ENCODE results near the gene SHOC2. TPM values are rescaled to one million over a fixed set of nuclear protein-coding genes. Genes with fewer than 3 reads are reported as not detected.
A peak's percentile ranks its signal among the peaks of the same experiment; 100 is the strongest.

SHOC2 gene
- total RNA-seq, 3 donors from 2014 or later: 60.3 to 69.7 (median 65.9) TPM

DNA sequence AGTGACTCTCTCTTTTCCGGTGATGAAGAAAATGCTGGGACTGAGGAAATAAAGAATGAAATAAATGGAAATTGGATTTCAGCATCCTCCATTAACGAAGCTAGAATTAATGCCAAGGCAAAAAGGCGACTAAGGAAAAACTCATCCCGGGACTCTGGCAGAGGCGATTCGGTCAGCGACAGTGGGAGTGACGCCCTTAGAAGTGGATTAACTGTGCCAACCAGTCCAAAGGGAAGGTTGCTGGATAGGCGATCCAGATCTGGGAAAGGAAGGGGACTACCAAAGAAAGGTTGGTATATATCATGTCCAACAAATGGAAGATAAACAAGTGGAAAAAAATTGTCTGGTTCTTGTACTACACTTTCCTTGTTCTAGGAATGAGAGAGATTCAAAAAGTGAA lies 38.2 kb upstream of the SHOC2 start:
- Histone ChIP-seq H3K4me1 (no peaks in the 10 kb centered on the region), H3K27me3 (no peaks in the 10 kb centered on the region), H3K27ac (peak overlapping the region in 1 of 2 donors; percentile 62), H3K36me3 (no peaks in the 10 kb centered on the region), H3K4me3 (no peak overlapping the region), H3K9me3 (no peaks in the 10 kb centered on the region)
- no peak for TF ChIP-seq CTCF (IDR thresholded peaks at IDR 0.05)
- TF ChIP-seq POLR2AphosphoS5 (IDR thresholded peaks at IDR 0.05): no peak
- no peak for TF ChIP-seq POLR2A (IDR thresholded peaks at IDR 0.05)
- intact Hi-C loops (cut with DNase I; ENCODE audit: low total_unique reads): no loop called here
- DNase-seq (ENCODE audit: low spot score in 2 of 2): no peak

DNA sequence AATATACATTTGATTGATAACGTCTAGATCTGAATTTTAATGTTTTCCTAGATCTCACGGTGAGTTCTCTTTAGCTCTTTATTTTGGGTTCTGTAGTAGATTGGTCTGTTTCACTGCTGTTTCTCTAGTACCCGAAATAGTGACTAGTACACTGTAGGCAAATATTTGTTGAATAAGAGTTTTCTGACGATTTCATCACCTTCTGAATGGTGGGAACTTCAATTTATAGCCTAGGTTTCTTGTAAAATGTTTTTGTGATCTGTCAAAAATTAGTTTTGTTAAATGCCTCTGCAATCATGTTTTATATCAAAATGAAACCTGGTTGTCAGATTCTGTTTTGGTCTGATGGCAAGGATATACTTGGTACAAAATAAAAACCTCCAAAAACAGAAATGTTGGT lies 37.5 kb upstream of the SHOC2 start:
- TF ChIP-seq POLR2AphosphoS5 (IDR thresholded peaks at IDR 0.05) (no peak), POLR2A (IDR thresholded peaks at IDR 0.05) (no peak), CTCF (IDR thresholded peaks at IDR 0.05) (no peak)
- Histone ChIP-seq H3K36me3 (no peaks in the 10 kb centered on the region), H3K9me3 (no peaks in the 10 kb centered on the region), H3K27ac (peak overlapping the region in 1 of 2 donors; percentile 18), H3K4me3 (no peak overlapping the region), H3K4me1 (no peaks in the 10 kb centered on the region), H3K27me3 (no peaks in the 10 kb centered on the region)
- intact Hi-C loops (cut with DNase I; ENCODE audit: low total_unique reads): no loop called here
- no peak for DNase-seq (ENCODE audit: low spot score in 2 of 2)

- H3K4me1 ChIP-seq: no peaks in the 10 kb centered on the region
- no peaks in the 10 kb centered on the region for H3K27me3 ChIP-seq
- peak overlapping the region in 1 of 2 donors; percentile 50 for H3K27ac ChIP-seq
- no peak overlapping the region for H3K4me3 ChIP-seq
- DNase-seq (ENCODE audit: low spot score in 2 of 2): no peak
- TF ChIP-seq POLR2A (IDR thresholded peaks at IDR 0.05) (no peak), POLR2AphosphoS5 (IDR thresholded peaks at IDR 0.05) (no peak), CTCF (IDR thresholded peaks at IDR 0.05) (no peak)
- no peaks in the 10 kb centered on the region for H3K36me3 ChIP-seq
- intact Hi-C loops (cut with DNase I; ENCODE audit: low total_unique reads): no loop called here
- no peaks in the 10 kb centered on the region for H3K9me3 ChIP-seq
Measured at GRCh38 chr10:110883924-110884323, 35.5 kb upstream of the SHOC2 start.

- H3K27me3 ChIP-seq: no peaks in the 10 kb centered on the region
- no peaks in the 10 kb centered on the region for H3K4me1 ChIP-seq
- H3K27ac ChIP-seq: peak overlapping the region; percentile 10 to 33
- TF ChIP-seq POLR2A (IDR thresholded peaks at IDR 0.05): no peak
- no peak for TF ChIP-seq POLR2AphosphoS5 (IDR thresholded peaks at IDR 0.05)
- no peak for TF ChIP-seq CTCF (IDR thresholded peaks at IDR 0.05)
- H3K36me3 ChIP-seq: no peaks in the 10 kb centered on the region
- no peak overlapping the region for H3K4me3 ChIP-seq
- H3K9me3 ChIP-seq: no peaks in the 10 kb centered on the region
- intact Hi-C loops (cut with DNase I; ENCODE audit: low total_unique reads): no loop called here
- DNase-seq (ENCODE audit: low spot score in 2 of 2): no peak
Measured at GRCh38 chr10:110885932-110886674, 33.3 kb upstream of the SHOC2 start.

- no peak for DNase-seq (ENCODE audit: low spot score in 2 of 2)
- intact Hi-C loops (cut with DNase I; ENCODE audit: low total_unique reads): no loop called here
- no peak overlapping the region for H3K27ac ChIP-seq
- no peaks in the 10 kb centered on the region for H3K4me1 ChIP-seq
- peaks cover 9% of the 10 kb centered on the region for H3K36me3 ChIP-seq
- H3K27me3 ChIP-seq: no peaks in the 10 kb centered on the region
- no peak overlapping the region for H3K4me3 ChIP-seq
- TF ChIP-seq CTCF (IDR thresholded peaks at IDR 0.05): no peak
- no peak for TF ChIP-seq POLR2A (IDR thresholded peaks at IDR 0.05)
- TF ChIP-seq POLR2AphosphoS5 (IDR thresholded peaks at IDR 0.05): no peak
- H3K9me3 ChIP-seq: no peaks in the 10 kb centered on the region
Measured at GRCh38 chr10:110887560-110887959, 31.8 kb upstream of the SHOC2 start.
